Immature natural killer cell (primary cell): Measurements from ENCODE around the gene PCDH7. TPM values are rescaled to one million over a fixed set of nuclear protein-coding genes. Genes with fewer than 3 reads are reported as not detected.

Experiments
- DNase-seq, 3 donors: peaks; one replicate each; pipeline ENCODE4 v3.0.0; 2022; ENCODE audit warnings: mixed read lengths in 1 of 3
- H3K27ac Mint-ChIP-seq, 6 donors: one replicate each; pipeline ENCODE4 v1.8.0; 2020; ENCODE audit warnings: mixed read lengths in 6 of 6, mild to moderate bottlenecking in 5 of 6, inconsistent platforms in 4 of 6, moderate library complexity in 3 of 6
- H3K27me3 Mint-ChIP-seq, 3 donors: one replicate each; pipeline ENCODE4 v1.8.0; 2020 to 2021; ENCODE audit warnings: low read depth in 3 of 3, mild to moderate bottlenecking in 3 of 3, mixed read lengths in 3 of 3, moderate library complexity in 3 of 3, inconsistent platforms in 1 of 3
- H3K36me3 Mint-ChIP-seq, 3 donors: one replicate each; pipeline ENCODE4 v1.8.0; 2020; ENCODE audit warnings: mixed read lengths in 3 of 3, inconsistent platforms in 2 of 3, mild to moderate bottlenecking in 2 of 3
- H3K4me1 Mint-ChIP-seq, 2 donors: one replicate each; pipeline ENCODE4 v1.8.0; 2020; ENCODE audit warnings: inconsistent platforms in 2 of 2, mild to moderate bottlenecking in 2 of 2, mixed read lengths in 2 of 2, moderate library complexity in 1 of 2
- H3K4me3 Mint-ChIP-seq, 5 donors: one replicate each; pipeline ENCODE4 v1.8.0; 2020; ENCODE audit warnings: mild to moderate bottlenecking in 5 of 5, mixed read lengths in 5 of 5, inconsistent platforms in 3 of 5, moderate library complexity in 3 of 5
- H3K9me3 Mint-ChIP-seq, 6 donors: one replicate each; pipeline ENCODE4 v1.8.0; 2020; ENCODE audit warnings: mild to moderate bottlenecking in 6 of 6, mixed read lengths in 6 of 6, inconsistent platforms in 4 of 6, moderate library complexity in 3 of 6
- polyA plus RNA-seq, 3 donors: library from polyadenylated mRNA; unstranded; fragments of 300-500 nt; fragmentation: Illumina TruSeq; gene quantifications; one replicate each; pipeline ENCODE4 v1.2.3, GENCODE V29; 2021

Gene PCDH7
- polyA plus RNA-seq, 3 donors from 2014 or later: not detected

- no peaks in the 10 kb centered on the region for H3K36me3 Mint-ChIP-seq
- H3K4me1 Mint-ChIP-seq: no peaks in the 10 kb centered on the region
- H3K4me3 Mint-ChIP-seq: no peak overlapping the region
- peaks cover 0 to 51% (median 13%) of the 10 kb centered on the region in 6 donors for H3K9me3 Mint-ChIP-seq
- DNase-seq: no peak
- H3K27ac Mint-ChIP-seq: no peak overlapping the region
- no peaks in the 10 kb centered on the region for H3K27me3 Mint-ChIP-seq
Observed at GRCh38 chr4:30744957-30745640, 24.9 kb downstream of the PCDH7 start.

- H3K4me3 Mint-ChIP-seq: no peak overlapping the region
- no peak overlapping the region for H3K27ac Mint-ChIP-seq
- H3K4me1 Mint-ChIP-seq: no peaks in the 10 kb centered on the region
- H3K9me3 Mint-ChIP-seq: peaks cover 0 to 59% (median 12%) of the 10 kb centered on the region in 6 donors
- no peaks in the 10 kb centered on the region for H3K27me3 Mint-ChIP-seq
- H3K36me3 Mint-ChIP-seq: no peaks in the 10 kb centered on the region
- no peak for DNase-seq
Observed at GRCh38 chr4:30746735-30747134, 26.6 kb downstream of the PCDH7 start.

DNA sequence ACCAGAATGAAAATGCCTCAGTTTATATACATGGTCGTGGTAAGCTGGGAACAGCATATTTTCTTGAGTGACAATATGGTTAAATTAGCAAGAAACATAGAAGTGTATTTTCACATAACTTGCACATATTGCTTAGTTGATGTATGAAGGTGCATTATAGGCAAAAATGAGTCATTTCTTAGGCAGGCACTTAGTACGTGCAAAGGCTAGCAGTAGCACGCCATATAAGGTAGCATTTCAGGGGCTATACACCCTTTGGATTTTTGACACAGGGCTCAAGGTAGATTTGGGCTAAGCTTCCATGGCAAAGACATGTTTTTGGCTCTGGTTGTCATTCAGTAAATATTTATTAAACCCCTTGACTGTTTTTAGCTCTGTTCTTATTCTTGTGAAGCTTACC is 33.1 kb downstream of the PCDH7 start:
- peaks cover 0 to 1% (median 0%) of the 10 kb centered on the region in 3 donors for H3K27me3 Mint-ChIP-seq
- H3K9me3 Mint-ChIP-seq: peaks cover 0 to 34% (median 9%) of the 10 kb centered on the region in 6 donors
- H3K4me3 Mint-ChIP-seq: no peak overlapping the region
- DNase-seq: no peak
- H3K36me3 Mint-ChIP-seq: no peaks in the 10 kb centered on the region
- H3K4me1 Mint-ChIP-seq: no peaks in the 10 kb centered on the region
- H3K27ac Mint-ChIP-seq: no peak overlapping the region

GRCh38 chr4:30754021-30754420 is 33.9 kb downstream of the PCDH7 start:
- Mint-ChIP-seq H3K9me3 (peaks cover 0 to 27% (median 8%) of the 10 kb centered on the region in 6 donors), H3K4me1 (no peaks in the 10 kb centered on the region), H3K36me3 (no peaks in the 10 kb centered on the region), H3K4me3 (no peak overlapping the region), H3K27me3 (peaks cover 0 to 1% (median 0%) of the 10 kb centered on the region in 3 donors), H3K27ac (no peak overlapping the region)
- no peak for DNase-seq

GRCh38 chr4:30755346-30755745 is 35.2 kb downstream of the PCDH7 start:
- no peaks in the 10 kb centered on the region for H3K36me3 Mint-ChIP-seq
- no peak overlapping the region for H3K27ac Mint-ChIP-seq
- DNase-seq: no peak
- H3K27me3 Mint-ChIP-seq: peaks cover 0 to 1% (median 1%) of the 10 kb centered on the region in 3 donors
- H3K9me3 Mint-ChIP-seq: peaks cover 2 to 18% (median 6%) of the 10 kb centered on the region in 6 donors
- no peak overlapping the region for H3K4me3 Mint-ChIP-seq
- no peaks in the 10 kb centered on the region for H3K4me1 Mint-ChIP-seq

DNA sequence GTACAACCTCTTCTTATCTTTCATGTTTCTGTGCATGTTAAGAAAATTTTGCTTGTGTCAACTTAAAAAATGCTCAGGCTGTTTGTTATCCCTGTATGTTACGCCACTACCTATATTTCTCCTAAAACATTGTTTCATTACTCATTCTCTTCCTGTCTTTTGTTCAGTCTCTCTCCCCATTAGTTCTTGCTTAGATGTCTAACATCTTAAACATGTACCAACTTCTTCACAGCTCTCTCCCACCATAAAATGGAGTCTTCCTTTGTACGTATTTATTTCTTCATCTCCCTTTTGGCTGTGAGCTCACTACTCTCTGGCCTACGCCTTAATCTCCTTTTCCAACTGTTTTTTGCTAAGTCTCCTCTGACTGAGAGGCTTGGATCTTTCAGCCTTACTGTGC is 36.4 kb downstream of the PCDH7 start:
- H3K9me3 Mint-ChIP-seq: peaks cover 0 to 13% (median 5%) of the 10 kb centered on the region in 6 donors
- no peaks in the 10 kb centered on the region for H3K36me3 Mint-ChIP-seq
- no peak for DNase-seq
- H3K27me3 Mint-ChIP-seq: peaks cover 0 to 2% (median 1%) of the 10 kb centered on the region in 3 donors
- H3K4me1 Mint-ChIP-seq: no peaks in the 10 kb centered on the region
- no peak overlapping the region for H3K4me3 Mint-ChIP-seq
- H3K27ac Mint-ChIP-seq: no peak overlapping the region

DNA sequence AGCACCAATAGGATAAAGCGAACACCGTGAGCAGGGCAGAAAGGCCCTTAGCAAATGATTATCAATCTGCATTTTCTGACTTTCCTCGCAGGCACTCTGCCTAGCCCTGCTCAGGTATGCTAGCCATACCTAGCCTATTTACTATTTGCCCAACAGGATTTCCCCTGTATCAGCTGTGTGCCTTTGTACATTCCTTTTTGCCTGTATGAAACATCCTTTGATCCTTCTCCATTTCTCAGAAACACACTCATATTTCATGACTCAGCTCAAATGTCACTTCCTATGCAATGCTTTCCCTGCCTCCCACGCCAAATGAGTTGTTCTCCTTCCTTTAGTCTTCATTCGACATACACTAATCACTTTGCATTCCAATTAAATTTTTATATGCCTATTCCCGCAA is 37.2 kb downstream of the PCDH7 start:
- DNase-seq: no peak
- Mint-ChIP-seq H3K4me1 (no peaks in the 10 kb centered on the region), H3K27ac (no peak overlapping the region), H3K9me3 (peaks cover 0 to 13% (median 5%) of the 10 kb centered on the region in 6 donors), H3K4me3 (no peak overlapping the region), H3K27me3 (peaks cover 0 to 2% (median 1%) of the 10 kb centered on the region in 3 donors), H3K36me3 (no peaks in the 10 kb centered on the region)

DNA sequence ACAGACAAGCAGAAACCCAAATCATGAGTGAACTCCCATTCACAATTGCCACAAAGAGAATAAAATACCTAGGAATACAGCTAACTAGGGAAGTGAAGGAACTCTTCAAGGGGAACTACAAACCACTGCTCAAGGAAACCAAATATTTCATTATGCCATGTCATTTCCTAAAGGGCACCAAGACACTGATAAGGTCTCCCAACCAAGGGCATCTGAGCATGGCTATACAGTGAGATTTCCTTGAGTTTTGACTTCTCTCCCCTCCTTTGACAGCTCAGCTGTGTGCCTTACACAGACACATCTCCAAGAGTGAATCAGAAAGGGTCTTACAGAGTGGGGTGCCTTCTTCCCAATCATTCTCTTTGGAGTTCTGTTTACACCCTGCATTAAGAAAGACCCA is 40.4 kb downstream of the PCDH7 start:
- Mint-ChIP-seq H3K36me3 (no peaks in the 10 kb centered on the region), H3K4me1 (no peaks in the 10 kb centered on the region), H3K27me3 (peaks cover 0 to 2% (median 1%) of the 10 kb centered on the region in 3 donors), H3K27ac (no peak overlapping the region), H3K4me3 (no peak overlapping the region), H3K9me3 (peaks cover 2 to 8% (median 6%) of the 10 kb centered on the region in 6 donors)
- DNase-seq: no peak

- Mint-ChIP-seq H3K27ac (no peak overlapping the region), H3K4me1 (no peaks in the 10 kb centered on the region), H3K27me3 (peaks cover 0 to 2% (median 2%) of the 10 kb centered on the region in 3 donors)
Observed at GRCh38 chr4:30763321-30763727, 43.2 kb downstream of the PCDH7 start.

GRCh38 chr4:30765022-30765421 is 44.9 kb downstream of the PCDH7 start:
- no peak for DNase-seq
- Mint-ChIP-seq H3K27ac (no peak overlapping the region), H3K4me1 (no peaks in the 10 kb centered on the region), H3K4me3 (no peak overlapping the region), H3K36me3 (peaks cover 0 to 2% (median 0%) of the 10 kb centered on the region in 3 donors), H3K9me3 (peaks cover 4 to 16% (median 7%) of the 10 kb centered on the region in 6 donors), H3K27me3 (peaks cover 0 to 2% (median 2%) of the 10 kb centered on the region in 3 donors)

More at GRCh38 chr4:30763321-30763727, 43.2 kb downstream of the PCDH7 start:
- Mint-ChIP-seq H3K36me3 (peaks cover 0 to 2% (median 0%) of the 10 kb centered on the region in 3 donors), H3K4me3 (no peak overlapping the region), H3K9me3 (peaks cover 4 to 12% (median 8%) of the 10 kb centered on the region in 6 donors)
- DNase-seq: no peak

GRCh38 chr4:30767147-30767845 is 47.1 kb downstream of the PCDH7 start:
- Mint-ChIP-seq H3K36me3 (peaks cover 0 to 2% (median 0%) of the 10 kb centered on the region in 3 donors), H3K27me3 (peaks cover 0 to 2% (median 0%) of the 10 kb centered on the region in 3 donors), H3K27ac (no peak overlapping the region), H3K9me3 (peaks cover 4 to 20% (median 6%) of the 10 kb centered on the region in 6 donors), H3K4me3 (no peak overlapping the region), H3K4me1 (no peaks in the 10 kb centered on the region)
- DNase-seq: no peak

GRCh38 chr4:30768277-30768676 is 48.1 kb downstream of the PCDH7 start:
- Mint-ChIP-seq H3K4me1 (no peaks in the 10 kb centered on the region), H3K4me3 (no peak overlapping the region), H3K9me3 (peaks cover 4 to 22% (median 7%) of the 10 kb centered on the region in 6 donors), H3K27me3 (peaks cover 0 to 2% (median 0%) of the 10 kb centered on the region in 3 donors), H3K27ac (no peak overlapping the region), H3K36me3 (peaks cover 0 to 2% (median 0%) of the 10 kb centered on the region in 3 donors)
- no peak for DNase-seq

GRCh38 chr4:30769093-30769492 is 48.9 kb downstream of the PCDH7 start:
- Mint-ChIP-seq H3K4me1 (no peaks in the 10 kb centered on the region), H3K36me3 (peaks cover 0 to 2% (median 0%) of the 10 kb centered on the region in 3 donors), H3K9me3 (peaks cover 4 to 22% (median 8%) of the 10 kb centered on the region in 6 donors), H3K27ac (no peak overlapping the region), H3K27me3 (peaks cover 0 to 2% (median 0%) of the 10 kb centered on the region in 3 donors), H3K4me3 (no peak overlapping the region)
- no peak for DNase-seq

DNA sequence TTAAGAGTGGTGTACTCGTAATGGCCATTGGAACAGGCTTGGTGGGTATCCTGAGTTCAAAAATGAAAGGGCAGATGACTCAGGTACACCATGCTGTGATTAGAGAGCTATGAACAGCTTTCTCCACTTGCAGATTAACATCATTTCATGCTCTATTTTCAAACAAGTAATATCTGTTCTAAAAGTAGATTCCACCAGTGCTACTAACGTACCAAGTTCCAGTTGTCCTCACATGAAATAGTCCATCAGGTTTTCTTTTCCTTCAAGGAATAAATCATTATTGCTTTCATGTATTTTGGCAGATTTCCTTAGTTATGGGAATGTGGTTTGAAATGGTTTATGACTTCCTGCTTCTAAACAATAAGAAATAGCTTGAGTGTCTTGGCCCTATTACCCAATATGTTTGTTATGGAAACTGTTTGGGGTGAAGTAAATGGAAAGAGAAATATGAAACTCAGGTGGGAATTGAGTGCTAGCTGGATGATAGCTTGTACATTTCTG is 49.9 kb downstream of the PCDH7 start:
- Mint-ChIP-seq H3K4me1 (no peaks in the 10 kb centered on the region), H3K36me3 (peaks cover 0 to 2% (median 0%) of the 10 kb centered on the region in 3 donors), H3K9me3 (peaks cover 4 to 18% (median 8%) of the 10 kb centered on the region in 6 donors), H3K27me3 (peaks cover 0 to 2% (median 0%) of the 10 kb centered on the region in 3 donors), H3K4me3 (no peak overlapping the region), H3K27ac (no peak overlapping the region)
- DNase-seq: no peak
